ENCODE results near the gene GUCA2A.

The GUCA2A gene

GRCh38 chr1:42130061-42130660 is 34.4 kb downstream of the GUCA2A start:
- DNase-seq (ENCODE audit: low read depth) = no peak

GRCh38 chr1:42128964-42129363 is 35.6 kb downstream of the GUCA2A start:
- no peak for DNase-seq (ENCODE audit: low read depth)

- DNase-seq (ENCODE audit: low read depth) = no peak
These were observed 36.0 kb downstream of the GUCA2A start for GRCh38 chr1:42128499-42128898.

- no peak for DNase-seq (ENCODE audit: low read depth)
These were observed 36.8 kb downstream of the GUCA2A start for GRCh38 chr1:42127767-42128166.

DNA sequence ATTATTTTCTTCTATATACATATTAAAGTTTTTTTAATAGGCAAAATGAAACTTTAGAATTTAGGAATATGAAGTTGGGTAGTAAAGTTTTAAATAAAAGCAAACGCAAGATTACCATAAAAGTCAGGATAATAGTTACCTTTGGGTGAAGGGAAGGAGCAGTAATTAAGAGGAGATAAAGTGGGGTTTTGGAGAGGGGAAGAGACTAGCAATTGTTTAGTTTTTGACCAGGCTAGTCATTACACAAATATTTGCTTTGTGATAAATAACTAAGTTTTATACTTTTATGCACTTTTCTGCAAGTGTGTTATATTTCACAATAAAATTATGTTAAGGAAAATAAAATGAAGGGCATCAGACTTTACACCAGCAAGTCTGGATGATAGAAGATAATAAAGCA is 39.0 kb downstream of the GUCA2A start:
- DNase-seq (ENCODE audit: low read depth) = no peak

DNA sequence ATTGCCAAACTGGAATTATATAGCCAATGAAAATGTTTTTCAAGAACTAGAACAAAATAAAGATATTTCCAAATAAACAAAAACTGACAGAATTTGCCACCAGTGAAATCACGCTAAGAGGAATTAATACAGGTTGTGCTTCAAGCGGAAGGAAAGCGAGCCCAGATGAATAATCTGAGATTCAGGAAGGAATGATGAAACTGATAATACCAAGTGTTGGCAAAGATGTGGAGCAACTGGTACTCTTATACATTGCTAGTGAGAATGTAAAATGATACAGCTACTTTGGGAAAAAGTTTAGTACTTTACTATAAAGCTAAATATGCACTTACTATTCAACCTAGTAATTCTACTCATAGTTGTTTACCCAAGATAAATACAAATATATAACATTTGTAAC is 42.1 kb downstream of the GUCA2A start:
- DNase-seq (ENCODE audit: low read depth) = no peak

DNA sequence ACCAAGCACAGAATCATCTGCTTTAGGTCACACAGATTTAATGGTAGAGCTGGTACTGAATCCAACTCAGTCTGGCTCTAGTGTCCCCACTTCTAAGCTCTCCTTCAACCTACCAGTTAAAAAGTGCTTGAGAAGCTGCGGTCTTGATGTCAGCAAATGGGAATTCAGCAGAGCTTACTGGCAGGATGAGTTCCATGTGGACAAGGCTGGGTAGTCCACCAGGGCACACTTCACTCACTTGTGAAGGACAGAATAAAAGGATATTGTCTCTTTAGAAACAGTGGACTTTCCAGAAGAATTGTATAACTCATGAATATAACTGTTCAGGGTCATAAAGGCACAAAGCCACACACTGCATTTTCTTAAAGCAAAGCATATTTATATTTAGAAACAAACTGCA is 46.4 kb downstream of the GUCA2A start:
- DNase-seq (ENCODE audit: low read depth) = no peak

- no peak for DNase-seq (ENCODE audit: low read depth)
These were observed 47.3 kb downstream of the GUCA2A start for GRCh38 chr1:42117214-42117613.

GRCh38 chr1:42114229-42114628 is 50.3 kb downstream of the GUCA2A start:
- DNase-seq (ENCODE audit: low read depth) = no peak

Measured in activated T-cell treated with anti-CD3 and anti-CD28 coated beads for 1 hour (primary cell).